HG03196 (cell line): ENCODE measurements around the gene PET100.
"Not testable (repeated sequence)": the region's sequence is repeated elsewhere in the genome, so short reads cannot be mapped to it uniquely, and the experiment has no call there.

Experiments
- ATAC-seq: cut with Tn5 transposase; IDR thresholded peaks from one replicate; pipeline ENCODE4 v1.9.1; 2021; ENCODE audit not compliant: unreplicated experiment

The PET100 gene

DNA sequence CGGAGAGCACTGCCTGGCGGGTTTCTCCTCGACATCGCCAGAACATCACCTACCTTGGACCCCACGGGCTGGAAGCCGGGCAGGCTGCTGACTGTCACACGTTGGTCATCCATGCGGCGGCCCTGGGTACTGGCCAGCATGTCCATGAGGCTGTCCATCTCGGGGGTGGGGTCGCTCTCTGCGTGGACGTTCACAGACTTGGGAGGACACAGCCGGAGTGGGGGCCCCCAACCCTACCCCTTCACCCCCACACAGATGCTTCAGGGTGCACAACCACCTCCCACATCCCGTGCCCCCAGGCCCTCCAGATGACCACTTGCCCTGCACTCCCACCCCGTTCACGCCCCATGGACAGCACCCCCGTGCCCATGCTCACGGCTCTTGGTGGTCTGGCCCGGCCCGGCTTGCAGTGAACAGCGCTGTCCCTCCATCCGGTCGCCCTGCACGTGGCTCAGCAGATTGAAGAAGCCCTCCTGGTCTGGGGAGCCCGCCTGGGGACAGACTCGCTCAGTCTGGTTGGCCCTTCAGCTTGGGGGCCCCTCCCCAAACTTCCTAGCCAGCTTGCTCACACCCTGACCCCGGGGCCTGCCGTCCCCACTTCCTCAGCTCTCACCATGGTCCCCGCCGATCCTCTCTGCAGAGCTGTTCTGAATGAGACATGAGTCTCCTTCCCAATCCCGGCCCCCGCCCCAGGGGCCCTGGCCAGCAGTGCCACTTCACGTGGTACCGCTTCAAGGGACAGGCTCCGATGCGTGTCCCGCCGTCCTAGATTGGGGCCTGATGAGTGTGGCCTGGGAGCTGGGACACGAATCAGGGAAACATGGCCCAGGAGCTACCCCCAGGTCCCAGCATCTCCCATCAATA is 3.0 kb downstream of the PET100 start:
- no peak for ATAC-seq

- no peak for ATAC-seq
These were observed 4.1 kb downstream of the PET100 start, which contains the start of gene PCP2 for GRCh38 chr19:7633698-7634097. Gene PCP2, minus strand, starts transcription at chr19:7633719. Its CDS starts 262 bp downstream, at chr19:7633457.

GRCh38 chr19:7635670-7636069 is 6.1 kb downstream of the PET100 start:
- no peak for ATAC-seq

GRCh38 chr19:7636317-7636690 is 6.7 kb downstream of the PET100 start:
- no peak for ATAC-seq

DNA sequence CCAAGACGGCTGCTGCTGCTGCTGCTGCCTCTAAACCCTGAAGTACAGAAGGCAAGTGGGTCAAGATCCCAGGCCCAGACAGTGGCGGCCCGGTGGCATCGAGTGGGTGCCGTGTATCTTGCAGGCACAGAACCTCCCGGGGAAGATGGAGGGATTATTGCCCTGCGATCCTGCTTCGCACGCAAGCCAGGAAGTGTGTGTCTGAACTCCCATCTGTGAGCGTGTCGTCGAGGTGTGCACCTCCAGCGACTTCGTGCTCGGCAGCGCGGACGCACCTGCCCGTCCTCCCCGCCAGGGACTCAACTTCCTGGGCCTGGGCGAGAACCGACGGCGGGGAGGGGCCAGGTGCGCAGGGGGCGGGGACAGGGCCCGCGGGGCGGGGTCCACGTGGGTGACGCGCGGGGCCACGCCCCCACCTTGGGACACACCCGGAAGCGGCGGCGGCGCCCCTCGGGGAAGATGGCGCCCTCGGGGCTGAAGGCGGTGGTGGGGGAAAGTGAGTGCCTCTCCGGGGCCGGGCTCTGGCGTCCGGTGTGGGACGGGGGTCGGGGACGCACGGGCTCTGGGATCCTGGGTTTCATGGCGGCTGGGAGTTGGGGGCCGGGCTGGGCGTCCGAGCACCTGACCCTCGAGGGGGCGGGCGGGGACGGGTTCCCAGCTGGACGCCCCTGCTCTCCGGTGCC is 7.2 kb downstream of the PET100 start, which contains the start of gene STXBP2:
Gene STXBP2, plus strand, starts transcription at position 420 of the 683 bp plus-strand sequence. Its CDS starts 40 bp downstream, at position 460.
- ATAC-seq = peak; percentile 41

DNA sequence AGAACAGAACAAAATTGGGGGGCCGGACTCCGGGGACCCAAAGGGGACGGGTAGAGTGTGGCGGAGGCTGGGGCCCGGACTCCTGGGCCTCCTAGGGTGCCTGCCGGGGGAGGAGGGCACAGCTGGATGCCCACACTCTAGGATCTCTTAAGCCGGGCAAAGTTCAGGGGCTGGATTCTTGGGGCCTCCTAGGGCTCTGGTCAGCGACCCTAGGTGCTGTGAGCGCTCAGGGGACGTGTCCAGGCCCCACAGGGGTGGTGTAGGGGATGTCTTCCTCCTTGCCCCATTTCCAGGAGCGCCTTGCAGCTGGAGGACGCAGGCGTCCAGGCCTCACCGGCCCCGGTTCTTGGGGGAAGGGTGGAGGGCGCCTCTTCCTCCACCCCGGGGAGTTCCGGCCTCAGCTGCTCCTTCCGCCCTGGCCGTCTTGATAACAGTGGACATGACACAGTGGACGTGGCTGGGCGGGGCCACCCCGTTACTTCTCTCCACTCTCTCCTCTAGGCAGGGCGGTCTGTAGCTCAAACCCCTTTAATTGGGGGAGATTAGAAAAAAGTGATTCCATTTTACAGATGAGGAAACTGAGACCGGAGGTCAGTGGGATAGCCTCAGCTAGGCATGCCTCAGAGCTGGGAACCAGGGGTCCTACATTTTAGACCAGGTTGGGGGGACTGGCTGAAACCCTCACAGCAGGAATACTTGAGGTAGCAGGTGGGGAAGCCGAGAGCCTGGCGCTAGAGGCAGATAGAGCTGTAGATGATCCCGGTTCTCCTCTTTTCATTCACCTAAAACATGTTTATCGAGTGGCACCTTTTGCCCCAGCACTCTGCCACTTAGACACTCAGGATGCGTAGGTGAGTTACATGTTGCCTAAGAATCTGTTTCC is 8.0 kb downstream of the PET100 start:
- peak; percentile 16 for ATAC-seq

GRCh38 chr19:7638802-7639465 is 9.3 kb downstream of the PET100 start:
- ATAC-seq = no peak

GRCh38 chr19:7639863-7640348 is 10.3 kb downstream of the PET100 start:
- no peak for ATAC-seq

GRCh38 chr19:7640803-7641202 is 11.2 kb downstream of the PET100 start:
- no peak for ATAC-seq

GRCh38 chr19:7641290-7642276 is 12.0 kb downstream of the PET100 start:
- ATAC-seq = no peak

DNA sequence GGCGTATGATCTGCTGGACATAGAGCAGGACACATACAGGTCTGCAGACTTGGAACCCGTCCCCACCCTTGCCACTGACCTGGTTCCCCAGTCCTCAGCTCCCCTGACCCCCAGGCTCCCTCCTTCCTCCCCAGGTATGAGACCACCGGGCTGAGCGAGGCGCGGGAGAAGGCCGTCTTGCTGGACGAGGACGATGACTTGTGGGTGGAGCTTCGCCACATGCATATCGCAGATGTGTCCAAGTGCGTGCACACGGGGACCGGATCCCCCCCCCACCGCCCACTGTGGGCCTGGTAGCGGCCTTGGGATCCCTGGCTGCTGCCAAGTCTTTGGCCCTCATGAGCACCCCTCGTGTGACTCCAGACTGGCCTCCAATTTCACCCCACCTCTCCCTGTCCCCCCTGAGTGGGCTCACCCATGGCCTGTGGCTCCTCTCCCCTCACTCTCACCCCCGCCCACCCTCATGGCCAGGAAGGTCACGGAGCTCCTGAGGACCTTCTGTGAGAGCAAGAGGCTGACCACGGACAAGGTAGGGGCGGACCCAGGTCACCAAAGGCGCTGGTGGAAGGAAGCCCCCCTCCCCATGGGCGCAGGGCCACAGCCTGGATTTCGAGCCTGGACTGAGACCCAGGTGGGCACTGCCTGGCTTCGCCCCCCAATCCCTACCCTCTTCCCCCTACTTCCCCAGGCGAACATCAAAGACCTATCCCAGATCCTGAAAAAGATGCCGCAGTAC is 12.9 kb downstream of the PET100 start:
- no peak for ATAC-seq

DNA sequence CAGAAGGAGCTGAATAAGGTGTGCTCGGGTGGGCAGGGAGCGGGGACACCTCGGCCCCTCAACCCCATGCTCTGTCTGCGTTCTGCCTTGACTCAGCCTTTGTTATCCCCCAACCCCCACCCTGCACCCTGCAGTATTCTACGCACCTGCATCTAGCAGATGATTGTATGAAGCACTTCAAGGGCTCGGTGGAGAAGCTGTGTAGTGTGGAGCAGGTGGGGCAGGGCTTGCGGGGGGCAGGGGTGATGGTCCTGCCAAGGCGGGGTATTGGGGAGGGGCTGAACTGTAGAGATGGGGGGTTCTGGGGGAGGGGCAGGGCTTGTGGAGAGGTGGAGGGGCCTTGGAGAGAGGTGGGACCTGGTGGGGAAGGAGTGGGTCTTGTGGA is 13.4 kb downstream of the PET100 start:
- ATAC-seq = no peak

- not testable (repeated sequence) for ATAC-seq
These were observed 14.3 kb downstream of the PET100 start for GRCh38 chr19:7643629-7644549.

DNA sequence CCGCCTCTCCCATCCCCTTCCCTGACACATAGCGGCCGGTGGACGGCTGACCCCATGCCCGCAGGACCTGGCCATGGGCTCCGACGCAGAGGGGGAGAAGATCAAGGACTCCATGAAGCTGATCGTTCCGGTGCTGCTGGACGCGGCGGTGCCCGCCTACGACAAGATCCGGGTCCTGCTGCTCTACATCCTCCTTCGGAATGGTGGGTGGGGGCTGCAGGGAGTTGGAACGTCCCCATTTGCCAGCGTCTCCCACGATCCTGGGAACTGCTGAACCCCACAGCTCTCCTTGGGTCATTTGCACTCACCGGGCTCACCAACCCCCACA is 14.9 kb downstream of the PET100 start:
- ATAC-seq = no peak

- no peak for ATAC-seq
These were observed 15.6 kb downstream of the PET100 start for GRCh38 chr19:7645163-7645562.

DNA sequence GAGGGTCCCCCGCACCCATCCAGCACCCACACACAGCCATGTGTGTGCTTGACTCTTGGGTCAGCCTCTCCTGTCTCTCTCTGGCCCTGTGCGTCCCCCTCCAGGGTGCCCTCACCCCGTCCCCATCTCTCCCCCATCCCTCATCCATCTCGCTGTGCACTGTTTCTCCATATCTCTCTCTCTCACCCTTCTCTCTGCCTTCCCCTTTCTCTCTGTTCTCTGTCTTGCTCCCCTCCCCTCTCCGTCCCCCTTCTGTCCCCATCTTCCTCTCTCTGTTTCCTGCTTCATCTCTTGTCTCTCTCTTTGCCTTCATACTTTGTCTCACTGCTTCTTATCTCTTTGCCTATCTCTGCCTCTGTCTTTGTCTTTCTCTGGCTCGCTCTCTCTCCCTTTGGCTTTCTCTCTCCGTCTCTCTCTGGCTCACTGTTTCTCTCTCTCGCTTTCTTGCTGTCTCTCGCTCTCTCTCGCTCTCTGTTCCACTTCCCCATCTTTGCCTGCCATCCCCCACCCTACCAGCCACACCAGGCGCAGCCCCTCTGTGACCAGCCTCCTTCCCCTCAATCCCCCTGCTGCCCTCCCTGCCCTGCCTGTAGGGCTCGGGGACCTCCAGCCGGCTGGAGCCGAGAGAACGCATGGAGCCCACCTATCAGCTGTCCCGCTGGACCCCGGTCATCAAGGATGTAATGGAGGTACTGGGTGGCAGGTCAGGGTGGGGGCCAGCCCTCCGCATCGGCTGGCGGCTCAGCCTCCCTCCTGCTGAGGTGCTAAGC is 16.2 kb downstream of the PET100 start:
- no peak for ATAC-seq

DNA sequence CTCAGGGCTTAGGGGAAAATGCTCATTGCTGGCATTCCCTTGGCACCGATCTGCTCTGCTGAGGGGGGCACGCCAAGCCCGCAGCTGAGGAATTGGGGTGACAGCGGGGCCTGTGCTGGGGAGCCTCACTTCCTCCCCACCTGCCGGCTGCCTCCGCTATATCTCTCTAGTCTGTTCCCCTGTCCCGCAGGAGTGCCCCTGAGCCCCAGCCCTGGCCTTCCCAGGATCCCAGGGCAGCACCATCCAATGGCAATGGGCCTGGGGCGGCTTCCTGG is 16.8 kb downstream of the PET100 start:
- no peak for ATAC-seq
